SK-N-SH treated with all-trans-retinoic acid at 6 μM for 48 hours (cell line): ENCODE measurements around the gene ICAM3.

ENCODE experiments used
- ATAC-seq: fragments of 200-7000 bp; cut with Tn5 transposase; 3 replicates; pipeline ENCODE4 v1.9.1; 2020; ENCODE audit warnings: mild to moderate bottlenecking, moderate library complexity
- ARNTL ChIP-seq: fragments of 450-650 bp; formaldehyde crosslinking; IDR thresholded peaks from 2 replicates; pipeline ENCODE4 v1.5.0; 2020; ENCODE audit warnings: low read depth, mild to moderate bottlenecking, moderate library complexity, borderline replicate concordance
- BACH2 ChIP-seq: fragments of 250-450 bp; sonication (Bioruptor Pico); IDR thresholded peaks from 2 replicates; pipeline ENCODE4 v1.9.0; 2021; ENCODE audit warnings: mild to moderate bottlenecking, borderline replicate concordance
- CSDC2 ChIP-seq: fragments of 250-450 bp; sonication (Bioruptor Pico); IDR thresholded peaks from 2 replicates; pipeline ENCODE4 v1.5.0; 2020; ENCODE audit warnings: mild to moderate bottlenecking, moderate library complexity
- ESRRG ChIP-seq: fragments of 250-450 bp; sonication (Bioruptor Pico); IDR thresholded peaks from 2 replicates; pipeline ENCODE4 v1.6.1; 2021; ENCODE audit warnings: mild to moderate bottlenecking
- GLIS3 ChIP-seq: fragments of 250-450 bp; sonication (Bioruptor Pico); IDR thresholded peaks from 2 replicates; pipeline ENCODE4 v1.5.0; 2020; ENCODE audit warnings: mild to moderate bottlenecking, moderate library complexity
- ISL1 ChIP-seq: fragments of 250-450 bp; sonication (Bioruptor Pico); IDR thresholded peaks from 2 replicates; pipeline ENCODE4 v2.1.2; 2022; ENCODE audit warnings: mild to moderate bottlenecking, moderate library complexity
- OSR1 ChIP-seq: fragments of 250-450 bp; sonication (Bioruptor Pico); IDR thresholded peaks from 2 replicates; pipeline ENCODE4 v1.8.0; 2022; ENCODE audit warnings: moderate library complexity, mild to moderate bottlenecking, inconsistent platforms
- PPARA ChIP-seq: fragments of 250-450 bp; sonication (Bioruptor Pico); IDR thresholded peaks from 2 replicates; pipeline ENCODE4 v1.5.0; 2020; ENCODE audit warnings: mild to moderate bottlenecking, borderline replicate concordance
- RARB ChIP-seq: fragments of 250-450 bp; sonication (Bioruptor Pico); IDR thresholded peaks from 2 replicates; pipeline ENCODE4 v1.8.0; 2021; ENCODE audit warnings: mild to moderate bottlenecking, moderate library complexity
- TCF4 ChIP-seq: fragments of 250-450 bp; sonication (Bioruptor Pico); IDR thresholded peaks from 2 replicates; pipeline ENCODE4 v1.8.0; 2021; ENCODE audit warnings: mild to moderate bottlenecking, moderate library complexity, borderline replicate concordance
- TOX ChIP-seq: fragments of 250-450 bp; sonication (Bioruptor Pico); IDR thresholded peaks from 2 replicates; pipeline ENCODE4 v1.8.0; 2021; ENCODE audit warnings: mild to moderate bottlenecking, moderate library complexity, borderline replicate concordance
- ZC3H10 ChIP-seq: fragments of 250-450 bp; sonication (Bioruptor Pico); IDR thresholded peaks from 2 replicates; pipeline ENCODE4 v1.5.1; 2021; ENCODE audit warnings: mild to moderate bottlenecking, moderate library complexity
- ZFP30 ChIP-seq: fragments of 450-650 bp; formaldehyde crosslinking; IDR thresholded peaks from 2 replicates; pipeline ENCODE4 v1.5.0; 2022; ENCODE audit warnings: mild to moderate bottlenecking, moderate library complexity
- ZNF565 ChIP-seq: fragments of 450-650 bp; formaldehyde crosslinking; conservative IDR thresholded peaks from 2 replicates; pipeline ENCODE4 v1.5.0; 2020; ENCODE audit warnings: low read depth, mild to moderate bottlenecking, moderate library complexity
- ZNF70 ChIP-seq: fragments of 450-650 bp; formaldehyde crosslinking; IDR thresholded peaks from 2 replicates; pipeline ENCODE4 v1.5.0; 2020; ENCODE audit warnings: mild to moderate bottlenecking, moderate library complexity
- ZNF8 ChIP-seq: fragments of 450-650 bp; formaldehyde crosslinking; IDR thresholded peaks from 2 replicates; pipeline ENCODE4 v1.5.0; 2020; ENCODE audit warnings: mild to moderate bottlenecking, moderate library complexity
- TF ChIP-seq, protein P1 (sequence below): fragments of 250-450 bp; sonication (Bioruptor Pico); IDR thresholded peaks from 2 replicates; pipeline ENCODE4 v1.5.1; 2021; ENCODE audit warnings: mild to moderate bottlenecking, moderate library complexity
- TF ChIP-seq, protein P2 (sequence below): fragments of 250-450 bp; sonication (Bioruptor Pico); IDR thresholded peaks from 2 replicates; pipeline ENCODE4 v1.5.0; 2020; ENCODE audit warnings: mild to moderate bottlenecking, moderate library complexity
- TF ChIP-seq, protein P3 (sequence below): fragments of 250-450 bp; sonication (Bioruptor Pico); IDR thresholded peaks from 2 replicates; pipeline ENCODE4 v1.8.0; 2021; ENCODE audit warnings: low read depth, mild to moderate bottlenecking, moderate library complexity, borderline replicate concordance
- TF ChIP-seq, protein P4 (sequence below): fragments of 250-450 bp; sonication (Bioruptor Pico); IDR thresholded peaks from 2 replicates; pipeline ENCODE4 v1.8.0; 2020; ENCODE audit warnings: mild to moderate bottlenecking, moderate library complexity, borderline replicate concordance

The ICAM3 gene

DNA sequence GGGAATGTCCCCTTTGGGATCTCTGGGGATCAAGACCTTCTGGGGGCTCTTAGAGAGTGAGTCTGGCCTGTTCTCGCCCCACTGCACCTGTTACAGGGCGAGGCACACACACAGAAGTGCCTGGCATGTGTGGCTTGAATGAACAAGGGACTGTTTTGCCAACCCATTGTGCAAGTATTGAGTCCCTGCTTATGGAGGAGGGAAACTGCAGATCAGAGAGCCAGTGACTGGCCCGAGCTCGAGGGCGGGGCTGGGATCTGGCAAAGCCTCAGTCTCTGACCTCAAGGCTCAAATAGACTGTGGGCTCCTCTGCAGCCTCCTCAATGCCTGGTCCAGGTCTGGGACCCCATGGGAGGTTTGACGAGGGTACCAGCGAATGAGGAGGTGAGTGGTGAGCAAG is 11.6 kb downstream of the ICAM3 start:
- ATAC-seq: no peak

DNA sequence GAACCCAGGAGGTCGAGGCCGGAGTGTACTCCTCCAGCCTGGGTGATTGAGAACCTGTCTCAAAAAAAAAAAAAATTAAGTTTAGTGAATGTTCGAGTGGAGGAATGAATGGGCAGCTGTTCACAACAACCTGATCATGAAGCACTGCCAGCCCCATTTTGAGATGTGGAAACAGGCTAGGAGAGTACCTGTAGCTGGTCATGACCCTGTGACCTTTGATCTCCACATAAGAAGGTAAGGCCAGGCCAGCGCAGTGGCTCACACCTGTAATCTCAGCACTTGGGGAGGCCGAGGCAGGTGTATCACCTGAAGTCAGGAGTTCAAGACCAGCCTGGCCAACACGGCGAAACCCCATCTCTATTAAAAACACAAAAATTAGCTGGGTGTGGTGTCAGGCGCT is 13.7 kb downstream of the ICAM3 start:
- TF ChIP-seq TCF4 (CRISPR knock-in tag) (no peak), ARNTL (no peak), ZNF70 (CRISPR knock-in tag) (no peak), ZNF8 (CRISPR knock-in tag) (no peak), ZC3H10 (CRISPR knock-in tag) (no peak), BACH2 (CRISPR knock-in tag) (no peak)
- TF ChIP-seq, protein P1, sequence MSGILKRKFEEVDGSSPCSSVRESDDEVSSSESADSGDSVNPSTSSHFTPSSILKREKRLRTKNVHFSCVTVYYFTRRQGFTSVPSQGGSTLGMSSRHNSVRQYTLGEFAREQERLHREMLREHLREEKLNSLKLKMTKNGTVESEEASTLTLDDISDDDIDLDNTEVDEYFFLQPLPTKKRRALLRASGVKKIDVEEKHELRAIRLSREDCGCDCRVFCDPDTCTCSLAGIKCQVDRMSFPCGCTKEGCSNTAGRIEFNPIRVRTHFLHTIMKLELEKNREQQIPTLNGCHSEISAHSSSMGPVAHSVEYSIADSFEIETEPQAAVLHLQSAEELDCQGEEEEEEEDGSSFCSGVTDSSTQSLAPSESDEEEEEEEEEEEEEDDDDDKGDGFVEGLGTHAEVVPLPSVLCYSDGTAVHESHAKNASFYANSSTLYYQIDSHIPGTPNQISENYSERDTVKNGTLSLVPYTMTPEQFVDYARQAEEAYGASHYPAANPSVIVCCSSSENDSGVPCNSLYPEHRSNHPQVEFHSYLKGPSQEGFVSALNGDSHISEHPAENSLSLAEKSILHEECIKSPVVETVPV (CRISPR knock-in tag): no peak
- TF ChIP-seq, protein P2, sequence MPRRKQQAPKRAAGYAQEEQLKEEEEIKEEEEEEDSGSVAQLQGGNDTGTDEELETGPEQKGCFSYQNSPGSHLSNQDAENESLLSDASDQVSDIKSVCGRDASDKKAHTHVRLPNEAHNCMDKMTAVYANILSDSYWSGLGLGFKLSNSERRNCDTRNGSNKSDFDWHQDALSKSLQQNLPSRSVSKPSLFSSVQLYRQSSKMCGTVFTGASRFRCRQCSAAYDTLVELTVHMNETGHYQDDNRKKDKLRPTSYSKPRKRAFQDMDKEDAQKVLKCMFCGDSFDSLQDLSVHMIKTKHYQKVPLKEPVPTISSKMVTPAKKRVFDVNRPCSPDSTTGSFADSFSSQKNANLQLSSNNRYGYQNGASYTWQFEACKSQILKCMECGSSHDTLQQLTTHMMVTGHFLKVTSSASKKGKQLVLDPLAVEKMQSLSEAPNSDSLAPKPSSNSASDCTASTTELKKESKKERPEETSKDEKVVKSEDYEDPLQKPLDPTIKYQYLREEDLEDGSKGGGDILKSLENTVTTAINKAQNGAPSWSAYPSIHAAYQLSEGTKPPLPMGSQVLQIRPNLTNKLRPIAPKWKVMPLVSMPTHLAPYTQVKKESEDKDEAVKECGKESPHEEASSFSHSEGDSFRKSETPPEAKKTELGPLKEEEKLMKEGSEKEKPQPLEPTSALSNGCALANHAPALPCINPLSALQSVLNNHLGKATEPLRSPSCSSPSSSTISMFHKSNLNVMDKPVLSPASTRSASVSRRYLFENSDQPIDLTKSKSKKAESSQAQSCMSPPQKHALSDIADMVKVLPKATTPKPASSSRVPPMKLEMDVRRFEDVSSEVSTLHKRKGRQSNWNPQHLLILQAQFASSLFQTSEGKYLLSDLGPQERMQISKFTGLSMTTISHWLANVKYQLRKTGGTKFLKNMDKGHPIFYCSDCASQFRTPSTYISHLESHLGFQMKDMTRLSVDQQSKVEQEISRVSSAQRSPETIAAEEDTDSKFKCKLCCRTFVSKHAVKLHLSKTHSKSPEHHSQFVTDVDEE (CRISPR knock-in tag): no peak
- TF ChIP-seq, protein P3, sequence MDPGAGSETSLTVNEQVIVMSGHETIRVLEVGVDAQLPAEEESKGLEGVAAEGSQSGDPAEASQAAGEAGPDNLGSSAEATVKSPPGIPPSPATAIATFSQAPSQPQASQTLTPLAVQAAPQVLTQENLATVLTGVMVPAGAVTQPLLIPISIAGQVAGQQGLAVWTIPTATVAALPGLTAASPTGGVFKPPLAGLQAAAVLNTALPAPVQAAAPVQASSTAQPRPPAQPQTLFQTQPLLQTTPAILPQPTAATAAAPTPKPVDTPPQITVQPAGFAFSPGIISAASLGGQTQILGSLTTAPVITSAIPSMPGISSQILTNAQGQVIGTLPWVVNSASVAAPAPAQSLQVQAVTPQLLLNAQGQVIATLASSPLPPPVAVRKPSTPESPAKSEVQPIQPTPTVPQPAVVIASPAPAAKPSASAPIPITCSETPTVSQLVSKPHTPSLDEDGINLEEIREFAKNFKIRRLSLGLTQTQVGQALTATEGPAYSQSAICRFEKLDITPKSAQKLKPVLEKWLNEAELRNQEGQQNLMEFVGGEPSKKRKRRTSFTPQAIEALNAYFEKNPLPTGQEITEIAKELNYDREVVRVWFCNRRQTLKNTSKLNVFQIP (CRISPR knock-in tag): no peak
- no peak for ATAC-seq

More for the DNA sequence above, 11.6 kb downstream of the ICAM3 start:
- TF ChIP-seq, protein P4, sequence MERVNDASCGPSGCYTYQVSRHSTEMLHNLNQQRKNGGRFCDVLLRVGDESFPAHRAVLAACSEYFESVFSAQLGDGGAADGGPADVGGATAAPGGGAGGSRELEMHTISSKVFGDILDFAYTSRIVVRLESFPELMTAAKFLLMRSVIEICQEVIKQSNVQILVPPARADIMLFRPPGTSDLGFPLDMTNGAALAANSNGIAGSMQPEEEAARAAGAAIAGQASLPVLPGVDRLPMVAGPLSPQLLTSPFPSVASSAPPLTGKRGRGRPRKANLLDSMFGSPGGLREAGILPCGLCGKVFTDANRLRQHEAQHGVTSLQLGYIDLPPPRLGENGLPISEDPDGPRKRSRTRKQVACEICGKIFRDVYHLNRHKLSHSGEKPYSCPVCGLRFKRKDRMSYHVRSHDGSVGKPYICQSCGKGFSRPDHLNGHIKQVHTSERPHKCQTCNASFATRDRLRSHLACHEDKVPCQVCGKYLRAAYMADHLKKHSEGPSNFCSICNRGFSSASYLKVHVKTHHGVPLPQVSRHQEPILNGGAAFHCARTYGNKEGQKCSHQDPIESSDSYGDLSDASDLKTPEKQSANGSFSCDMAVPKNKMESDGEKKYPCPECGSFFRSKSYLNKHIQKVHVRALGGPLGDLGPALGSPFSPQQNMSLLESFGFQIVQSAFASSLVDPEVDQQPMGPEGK: no peak
- TF ChIP-seq BACH2 (CRISPR knock-in tag): no peak
- no peak for TF ChIP-seq RARB (CRISPR knock-in tag)
- TF ChIP-seq TCF4 (CRISPR knock-in tag): no peak
- TF ChIP-seq, protein P3 (CRISPR knock-in tag): no peak
- no peak for TF ChIP-seq GLIS3 (CRISPR knock-in tag)
- no peak for TF ChIP-seq ESRRG (CRISPR knock-in tag)
- TF ChIP-seq ISL1 (CRISPR knock-in tag): no peak
- TF ChIP-seq, protein P2 (CRISPR knock-in tag): no peak
- TF ChIP-seq ZNF8 (CRISPR knock-in tag): no peak
- TF ChIP-seq TOX: no peak
- TF ChIP-seq, protein P1 (CRISPR knock-in tag): no peak
- no peak for TF ChIP-seq OSR1 (CRISPR knock-in tag)
- TF ChIP-seq CSDC2: no peak
- no peak for TF ChIP-seq ZFP30 (CRISPR knock-in tag)
- TF ChIP-seq ZNF565: no peak
- no peak for TF ChIP-seq PPARA (CRISPR knock-in tag)
